Heart left ventricle (tissue), 13 donors: Measurements from ENCODE around the gene SAXO1.

ENCODE experiments used
- POLR2A ChIP-seq, 2 donors: fragments of 450-650 bp; IDR thresholded peaks; one replicate each; pipeline ENCODE4 v1.6.1; 2017; ENCODE audit warnings: antibody characterized with exemption in 2 of 2, mild to moderate bottlenecking in 2 of 2, moderate library complexity in 2 of 2
- TF ChIP-seq, protein P1 (sequence below), 12 donors: fragments of 200-600 bp; sonication (generic) in 4 of 12; IDR thresholded peaks; one replicate each; pipeline versions ENCODE4 v1.5.0 to v1.8.0; 2018 to 2022; ENCODE audit warnings: antibody characterized with exemption in 12 of 12, mild to moderate bottlenecking in 5 of 12
- donor health status: ischemic (EF 13 %, LVEDD 7.1; RV severe dilation, severe dysfunction).
- donor health status: DM: no; HTN: yes; CAD: no.
- donor health status: DM: no; HTN: no; CAD: no.
- donor health status: ischemic (EF 25% LVEDD 6.9; RV normal size, moderate dysfunction).
- donor health status: ischemic (EF 25% LVEDD 5.7; RV mildly dilated, moderate dysfunction).
- donor health status: ischemic (EF 35%, LVEDD 5.7; RV mildly dilated, moderate dysfunction).
- donor health status: nonischemic (EF 11% LVEDD 7.7; RV severe dilation, severe dysfunction).
- donor health status: DM: yes; HTN: yes; CAD: no.
- donor health status: PGD.
- donor health status: ischemic (EF 29% LVEDD 5.4; RV normal size, mild dysfunction).
- donor health status: nonischemic (EF 23%, LVEDD 6.1; RV moderate dilation, normal function).

DNA sequence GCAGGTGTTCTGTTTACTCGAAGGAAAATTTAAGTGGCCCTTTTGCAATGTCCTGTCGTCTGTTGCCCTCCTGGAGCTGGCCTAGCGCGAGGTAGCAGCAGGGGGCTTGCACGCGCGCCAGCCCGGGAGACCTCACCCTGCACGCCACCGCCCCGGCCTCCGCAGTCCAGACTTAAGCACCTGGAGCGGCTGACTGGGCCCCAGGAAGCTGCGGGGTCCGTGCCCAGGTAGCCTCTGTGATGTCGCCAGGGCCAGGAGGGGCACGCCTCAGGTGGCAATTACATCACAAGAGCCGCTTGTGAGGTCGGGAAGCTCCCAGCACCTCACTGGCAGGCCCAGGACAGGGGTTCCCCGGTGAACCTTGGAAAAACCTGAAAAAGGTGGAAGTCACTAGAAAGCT lies at the start of gene SAXO1:
- TF ChIP-seq, protein P1, sequence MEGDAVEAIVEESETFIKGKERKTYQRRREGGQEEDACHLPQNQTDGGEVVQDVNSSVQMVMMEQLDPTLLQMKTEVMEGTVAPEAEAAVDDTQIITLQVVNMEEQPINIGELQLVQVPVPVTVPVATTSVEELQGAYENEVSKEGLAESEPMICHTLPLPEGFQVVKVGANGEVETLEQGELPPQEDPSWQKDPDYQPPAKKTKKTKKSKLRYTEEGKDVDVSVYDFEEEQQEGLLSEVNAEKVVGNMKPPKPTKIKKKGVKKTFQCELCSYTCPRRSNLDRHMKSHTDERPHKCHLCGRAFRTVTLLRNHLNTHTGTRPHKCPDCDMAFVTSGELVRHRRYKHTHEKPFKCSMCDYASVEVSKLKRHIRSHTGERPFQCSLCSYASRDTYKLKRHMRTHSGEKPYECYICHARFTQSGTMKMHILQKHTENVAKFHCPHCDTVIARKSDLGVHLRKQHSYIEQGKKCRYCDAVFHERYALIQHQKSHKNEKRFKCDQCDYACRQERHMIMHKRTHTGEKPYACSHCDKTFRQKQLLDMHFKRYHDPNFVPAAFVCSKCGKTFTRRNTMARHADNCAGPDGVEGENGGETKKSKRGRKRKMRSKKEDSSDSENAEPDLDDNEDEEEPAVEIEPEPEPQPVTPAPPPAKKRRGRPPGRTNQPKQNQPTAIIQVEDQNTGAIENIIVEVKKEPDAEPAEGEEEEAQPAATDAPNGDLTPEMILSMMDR (IDR thresholded peaks at IDR 0.05), result no peak
- TF ChIP-seq POLR2A (IDR thresholded peaks at IDR 0.05), result no peak
